ENCODE results near the gene TTYH3. TPM values are rescaled to one million over a fixed set of nuclear protein-coding genes. Genes with fewer than 3 reads are reported as not detected.

TTYH3 gene
- total RNA-seq, 1 experiment from 2014 or later = 122 TPM

DNA sequence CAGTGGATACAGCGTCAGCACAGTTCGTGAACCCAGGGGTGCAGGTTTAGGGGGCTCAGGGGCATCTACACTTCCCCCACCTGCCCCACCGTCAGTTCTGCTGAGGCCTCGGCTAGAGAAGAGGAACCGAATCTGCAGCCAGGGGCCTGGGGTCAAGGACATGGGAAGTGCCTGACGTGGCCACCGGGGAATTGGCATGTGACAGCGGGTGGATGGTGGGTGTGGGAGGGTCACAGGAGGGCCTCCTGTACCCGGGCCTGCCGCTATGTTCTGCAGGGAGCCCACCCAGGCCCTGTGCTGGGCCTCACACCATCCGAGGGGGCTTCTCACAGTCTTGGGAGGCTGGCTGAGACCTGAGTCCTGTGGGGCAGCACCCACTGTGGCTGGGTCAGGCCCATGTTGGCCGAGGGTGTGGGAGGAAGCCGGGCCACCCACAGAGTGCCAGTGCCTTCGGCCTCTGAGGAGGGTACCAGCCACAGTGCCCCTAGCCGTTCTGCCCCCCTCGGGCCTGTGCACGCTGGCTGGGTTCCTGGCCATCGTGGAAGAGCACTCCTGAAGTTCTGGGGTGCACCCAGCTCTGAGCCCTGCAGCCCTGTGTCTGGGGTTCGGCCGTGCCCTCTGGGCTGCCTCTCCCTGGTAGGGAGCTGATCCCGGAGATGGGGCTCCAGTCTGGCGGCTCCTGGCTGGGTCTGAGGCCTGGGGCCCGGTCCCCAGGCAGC lies 5.9 kb downstream of the TTYH3 start:
- Histone ChIP-seq H4K8ac (replicated peaks; ENCODE audit: insufficient read length, low read depth, low read length) (no peak overlapping the region), H3K23me2 (ENCODE audit: insufficient read length, low read depth, low read length, poor library complexity, severe bottlenecking) (peaks cover 13% of the 10 kb centered on the region), H3T11ph (ENCODE audit: low read length) (no peak overlapping the region), H3K4me1 (ENCODE audit: insufficient read depth, low read length) (no peaks in the 10 kb centered on the region), H3K27ac (ENCODE audit: insufficient read length, low read depth, low read length) (no peak overlapping the region), H3K4ac (ENCODE audit: low read depth, low read length) (no peak overlapping the region), H2BK120ac (ENCODE audit: low read depth, low read length, poor library complexity, severe bottlenecking) (no peak overlapping the region), H2BK15ac (ENCODE audit: low read depth, low read length) (no peak overlapping the region), H3K56ac (ENCODE audit: insufficient read length, low read depth, low read length) (no peak overlapping the region), H3K4me2 (ENCODE audit: insufficient read depth, insufficient read length, low read length) (no peak overlapping the region), H4K5ac (ENCODE audit: insufficient read length, low read depth, low read length) (no peak overlapping the region), H4K91ac (ENCODE audit: insufficient read length, low read depth, low read length) (no peak overlapping the region), H2AK5ac (ENCODE audit: insufficient read length, low read length) (no peak overlapping the region), H3K79me1 (ENCODE audit: insufficient read depth, low read depth, low read length, poor library complexity, severe bottlenecking) (peaks cover 3% of the 10 kb centered on the region), H3K18ac (ENCODE audit: insufficient read length, low read depth, low read length) (no peak overlapping the region), H3K23ac (ENCODE audit: insufficient read length, low read depth, low read length) (no peak overlapping the region), H2BK12ac (ENCODE audit: insufficient read length, low read depth, low read length) (no peak overlapping the region), H3K27me3 (ENCODE audit: insufficient read depth, low read length) (no peaks in the 10 kb centered on the region), H2BK20ac (ENCODE audit: low read depth, low read length, poor library complexity, severe bottlenecking) (no peak overlapping the region), H3K9ac (ENCODE audit: extremely low read depth, insufficient read length, low read length) (no peak overlapping the region), H2BK5ac (ENCODE audit: insufficient read length, low read length) (no peak overlapping the region), H3K9me3 (ENCODE audit: control insufficient read depth, low read depth, low read length) (no peaks in the 10 kb centered on the region), H4K20me1 (ENCODE audit: control insufficient read depth, insufficient read depth, insufficient read length) (peaks cover 4% of the 10 kb centered on the region), H2AFZ (ENCODE audit: low read length) (no peak overlapping the region), H3K79me2 (ENCODE audit: insufficient read depth, low read length) (peaks cover 38% of the 10 kb centered on the region; the same call in 1 of the 2 replicates), H3K14ac (ENCODE audit: insufficient read depth, low read length) (no peak overlapping the region; the same call in 1 of the 2 replicates)
- TF ChIP-seq CTCF (conservative IDR thresholded peaks at IDR 0.05) = no peak
- H3K27ac Mint-ChIP-seq = no peak overlapping the region; a peak in 1 of 7 replicates
- H3K9me3 Mint-ChIP-seq = no peaks in the 10 kb centered on the region
- H3K27me3 Mint-ChIP-seq (ENCODE audit: low read depth) = no peaks in the 10 kb centered on the region
- H3K4me3 Mint-ChIP-seq = no peak overlapping the region
- no CpG with 5 or more reads among the region's 23 CpGs for WGBS (ENCODE audit: extremely low coverage, insufficient read length, low lambda C conversion rate)
- peaks cover 19 to 23% of the 10 kb centered on the region in 2 experiments for H3K4me1 Mint-ChIP-seq
- DNase-seq = no peak
- peaks cover 1 to 8% (median 7%) of the 10 kb centered on the region in 3 experiments; a peak in 5 of 7 replicates for H3K36me3 Mint-ChIP-seq (ENCODE audit: insufficient read depth in 1 of 3, low read depth in 3 of 3)
